NCI-H1694 (cell line): Measurements from ENCODE around the gene CMTM2.
"Not testable (repeated sequence)": the region's sequence is repeated elsewhere in the genome, so short reads cannot be mapped to it uniquely, and the experiment has no call there.

Experiments used
- DNase-seq: peaks from one replicate; lab custom pipeline; 2025; lab: John Stamatoyannopoulos, UW

The CMTM2 gene

GRCh38 chr16:66630561-66631260 lies 51.4 kb downstream of the CMTM2 start:
- DNase-seq: not testable (repeated sequence)

- DNase-seq: not testable (repeated sequence)
Measured at GRCh38 chr16:66631558-66631957, 52.3 kb downstream of the CMTM2 start.

- DNase-seq: no peak
Measured at GRCh38 chr16:66634527-66635196, 55.4 kb downstream of the CMTM2 start.

- no peak for DNase-seq
Measured at GRCh38 chr16:66635406-66635805, 56.1 kb downstream of the CMTM2 start.

GRCh38 chr16:66636199-66636598 lies 56.9 kb downstream of the CMTM2 start:
- no peak for DNase-seq

GRCh38 chr16:66637806-66638205 lies 58.5 kb downstream of the CMTM2 start:
- no peak for DNase-seq
